Heart left ventricle (tissue), 13 donors: ENCODE measurements around the gene PTCSC3.

ENCODE experiments used
- CTCF ChIP-seq, 12 donors: fragments of 200-600 bp; sonication (generic) in 4 of 12; IDR thresholded peaks; one replicate each; pipeline versions ENCODE4 v1.5.0 to v1.8.0; 2018 to 2022; ENCODE audit warnings: antibody characterized with exemption in 12 of 12, mild to moderate bottlenecking in 5 of 12
- POLR2A ChIP-seq, 2 donors: fragments of 450-650 bp; IDR thresholded peaks; one replicate each; pipeline ENCODE4 v1.6.1; 2017; ENCODE audit warnings: antibody characterized with exemption in 2 of 2, mild to moderate bottlenecking in 2 of 2, moderate library complexity in 2 of 2
- donor health status: ischemic (EF 13 %, LVEDD 7.1; RV severe dilation, severe dysfunction).
- donor health status: DM: no; HTN: yes; CAD: no.
- donor health status: DM: no; HTN: no; CAD: no.
- donor health status: ischemic (EF 25% LVEDD 6.9; RV normal size, moderate dysfunction).
- donor health status: ischemic (EF 25% LVEDD 5.7; RV mildly dilated, moderate dysfunction).
- donor health status: ischemic (EF 35%, LVEDD 5.7; RV mildly dilated, moderate dysfunction).
- donor health status: nonischemic (EF 11% LVEDD 7.7; RV severe dilation, severe dysfunction).
- donor health status: DM: yes; HTN: yes; CAD: no.
- donor health status: PGD.
- donor health status: ischemic (EF 29% LVEDD 5.4; RV normal size, mild dysfunction).
- donor health status: nonischemic (EF 23%, LVEDD 6.1; RV moderate dilation, normal function).

GRCh38 chr14:36217732-36218131 lies 41.2 kb upstream of the PTCSC3 start:
- TF ChIP-seq CTCF (IDR thresholded peaks at IDR 0.05): no peak
- TF ChIP-seq POLR2A (IDR thresholded peaks at IDR 0.05): no peak
